Nephron (organoid): ENCODE results near the gene CAP2.
"Not testable (repeated sequence)": the region's sequence is repeated elsewhere in the genome, so short reads cannot be mapped to it uniquely, and the experiment has no call there.

ENCODE experiments used
- H3K27ac Mint-ChIP-seq, 3 experiments: 2 replicates each; pipeline ENCODE4 v1.8.0; 2020; ENCODE audit warnings: mixed read lengths in 3 of 3, mild to moderate bottlenecking in 2 of 3, moderate library complexity in 1 of 3
- H3K27me3 Mint-ChIP-seq: 2 replicates; pipeline ENCODE4 v1.8.0; 2021; ENCODE audit warnings: low read depth, mild to moderate bottlenecking, moderate library complexity, mixed read lengths
- H3K36me3 Mint-ChIP-seq: 2 replicates; pipeline ENCODE4 v1.8.0; 2020; ENCODE audit warnings: low read depth, mixed read lengths
- H3K4me1 Mint-ChIP-seq: 2 replicates; pipeline ENCODE4 v1.8.0; 2020; ENCODE audit warnings: mixed read lengths
- H3K4me3 Mint-ChIP-seq, 3 experiments: 2 replicates each; pipeline ENCODE4 v1.8.0; 2020; ENCODE audit warnings: mild to moderate bottlenecking in 3 of 3, mixed read lengths in 3 of 3, moderate library complexity in 2 of 3
- H3K9me3 Mint-ChIP-seq: 2 replicates; pipeline ENCODE4 v1.8.0; 2020; ENCODE audit warnings: mixed read lengths
- TF ChIP-seq, protein P1 (sequence below), 3 experiments: fragments of 200-600 bp; sonication (generic); IDR thresholded peaks; one replicate each; pipeline ENCODE4 v1.5.0; 2021; ENCODE audit warnings: antibody characterized with exemption in 3 of 3; ENCODE audit not compliant: unreplicated experiment in 3 of 3

Gene CAP2

DNA sequence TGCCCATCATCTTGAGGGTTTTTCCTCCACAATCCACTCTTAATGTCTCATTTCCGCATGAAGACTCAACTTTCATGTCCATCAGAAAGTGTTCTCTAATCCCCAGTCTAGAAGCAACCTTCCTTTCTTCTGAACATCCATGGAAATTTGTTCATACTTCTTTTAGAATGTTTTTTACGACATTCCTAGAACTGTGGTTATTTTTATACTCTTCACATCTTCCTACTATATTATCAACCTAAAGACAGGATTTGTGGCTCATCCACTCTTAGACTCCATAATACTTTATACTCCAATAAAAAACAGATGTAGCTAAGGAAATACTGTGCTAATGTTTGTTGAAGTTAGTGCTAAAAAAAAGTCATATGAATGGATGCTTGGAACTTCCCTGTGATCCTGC is 1.4 kb upstream of the CAP2 start:
- Mint-ChIP-seq H3K36me3 (peaks cover 12% of the 10 kb centered on the region), H3K9me3 (peaks cover 7% of the 10 kb centered on the region), H3K4me3 (peak overlapping the region in 2 of 3 experiments; percentile 0 to 92), H3K27ac (peak overlapping the region in 1 of 3 experiments; percentile 7), H3K27me3 (peaks cover 29% of the 10 kb centered on the region), H3K4me1 (peaks cover 15% of the 10 kb centered on the region)
- TF ChIP-seq, protein P1, sequence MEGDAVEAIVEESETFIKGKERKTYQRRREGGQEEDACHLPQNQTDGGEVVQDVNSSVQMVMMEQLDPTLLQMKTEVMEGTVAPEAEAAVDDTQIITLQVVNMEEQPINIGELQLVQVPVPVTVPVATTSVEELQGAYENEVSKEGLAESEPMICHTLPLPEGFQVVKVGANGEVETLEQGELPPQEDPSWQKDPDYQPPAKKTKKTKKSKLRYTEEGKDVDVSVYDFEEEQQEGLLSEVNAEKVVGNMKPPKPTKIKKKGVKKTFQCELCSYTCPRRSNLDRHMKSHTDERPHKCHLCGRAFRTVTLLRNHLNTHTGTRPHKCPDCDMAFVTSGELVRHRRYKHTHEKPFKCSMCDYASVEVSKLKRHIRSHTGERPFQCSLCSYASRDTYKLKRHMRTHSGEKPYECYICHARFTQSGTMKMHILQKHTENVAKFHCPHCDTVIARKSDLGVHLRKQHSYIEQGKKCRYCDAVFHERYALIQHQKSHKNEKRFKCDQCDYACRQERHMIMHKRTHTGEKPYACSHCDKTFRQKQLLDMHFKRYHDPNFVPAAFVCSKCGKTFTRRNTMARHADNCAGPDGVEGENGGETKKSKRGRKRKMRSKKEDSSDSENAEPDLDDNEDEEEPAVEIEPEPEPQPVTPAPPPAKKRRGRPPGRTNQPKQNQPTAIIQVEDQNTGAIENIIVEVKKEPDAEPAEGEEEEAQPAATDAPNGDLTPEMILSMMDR (IDR thresholded peaks at IDR 0.05; ENCODE audit: unreplicated experiment in 3 of 3): no peak

DNA sequence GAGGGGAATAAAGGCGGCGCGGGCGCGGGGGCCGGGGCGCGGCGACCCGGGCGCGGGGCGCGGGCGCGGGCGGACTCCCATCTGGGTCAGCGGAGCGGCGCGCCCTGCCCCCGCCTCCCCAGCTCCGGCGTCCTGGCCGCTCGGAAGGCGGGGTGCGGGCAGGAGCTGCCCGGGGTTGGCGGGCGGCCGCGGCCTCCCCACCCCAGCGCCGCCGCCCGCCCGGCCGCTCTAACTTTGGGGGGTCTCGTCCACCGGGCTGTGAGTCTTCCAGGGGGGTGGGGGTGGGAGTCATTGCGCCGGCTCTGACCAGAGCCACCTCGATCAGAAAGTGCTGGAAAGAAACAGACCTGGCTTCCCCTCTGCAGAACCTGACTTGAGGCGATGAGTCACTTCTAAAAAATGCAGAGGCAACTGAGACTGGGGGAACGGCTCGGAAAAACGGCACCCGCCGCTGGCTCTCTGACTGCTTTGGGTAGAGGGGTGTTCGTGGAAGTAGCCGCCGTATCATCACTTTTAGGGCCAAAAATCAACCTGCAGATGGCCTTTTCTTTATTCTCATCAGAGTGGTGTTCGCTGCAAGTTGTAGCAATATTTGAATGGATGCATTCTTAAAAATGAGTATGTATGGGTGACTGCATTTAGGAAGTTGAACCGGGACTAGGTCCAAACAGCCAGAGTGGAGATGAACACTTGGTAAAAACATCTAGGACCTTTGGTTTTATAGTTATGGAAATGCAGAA is 667 bp downstream of the CAP2 start:
- Mint-ChIP-seq H3K36me3 (peaks cover 20% of the 10 kb centered on the region), H3K4me3 (peak overlapping the region; percentile 97 to 100 (median 98)), H3K27ac (peak overlapping the region; percentile 96 to 98 (median 97)), H3K9me3 (peaks cover 9% of the 10 kb centered on the region), H3K4me1 (peaks cover 14% of the 10 kb centered on the region), H3K27me3 (peaks cover 22% of the 10 kb centered on the region)
- TF ChIP-seq, protein P1 (IDR thresholded peaks at IDR 0.05; ENCODE audit: unreplicated experiment in 3 of 3): no peak

- Mint-ChIP-seq H3K27ac (peak overlapping the region in 2 of 3 experiments; percentile 97 to 98), H3K4me3 (peak overlapping the region; percentile 97 to 100 (median 98))
- TF ChIP-seq, protein P1 (IDR thresholded peaks at IDR 0.05; ENCODE audit: unreplicated experiment in 3 of 3): no peak
Measured at GRCh38 chr6:17395112-17395511, 1.7 kb downstream of the CAP2 start.

DNA sequence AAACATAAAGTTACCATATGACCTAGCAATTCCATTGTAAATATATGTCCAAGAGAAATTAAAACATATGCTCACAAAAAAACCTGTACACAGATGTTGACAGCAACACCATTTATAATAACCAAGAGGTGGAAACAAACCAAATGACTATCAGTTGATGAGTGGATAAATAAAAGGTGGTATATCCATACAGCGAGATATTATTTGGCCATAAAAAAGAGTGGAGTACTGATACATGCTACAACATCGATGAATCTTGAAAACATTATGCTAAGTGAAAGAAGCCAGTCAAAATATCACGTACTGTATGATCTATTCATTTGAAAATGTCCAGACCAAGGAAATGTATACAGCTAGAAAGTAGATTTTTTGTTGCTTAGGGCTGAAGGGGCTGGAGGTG is 2.9 kb downstream of the CAP2 start:
- Mint-ChIP-seq H3K4me1 (peaks cover 9% of the 10 kb centered on the region), H3K9me3 (peaks cover 9% of the 10 kb centered on the region), H3K27ac (no peak overlapping the region), H3K36me3 (peaks cover 20% of the 10 kb centered on the region), H3K27me3 (peaks cover 17% of the 10 kb centered on the region), H3K4me3 (peak overlapping the region in 1 of 3 experiments; percentile 11)
- TF ChIP-seq, protein P1 (IDR thresholded peaks at IDR 0.05; ENCODE audit: unreplicated experiment in 3 of 3): no peak

More at GRCh38 chr6:17395112-17395511, 1.7 kb downstream of the CAP2 start:
- Mint-ChIP-seq H3K36me3 (peaks cover 20% of the 10 kb centered on the region), H3K9me3 (peaks cover 9% of the 10 kb centered on the region), H3K27me3 (peaks cover 22% of the 10 kb centered on the region), H3K4me1 (peaks cover 14% of the 10 kb centered on the region)

GRCh38 chr6:17397764-17398194 is 4.4 kb downstream of the CAP2 start:
- H3K9me3 Mint-ChIP-seq: peaks cover 11% of the 10 kb centered on the region
- no peak overlapping the region for H3K27ac Mint-ChIP-seq
- peaks cover 10% of the 10 kb centered on the region for H3K27me3 Mint-ChIP-seq
- peak overlapping the region in 1 of 3 experiments; percentile 36 for H3K4me3 Mint-ChIP-seq
- TF ChIP-seq, protein P1 (IDR thresholded peaks at IDR 0.05; ENCODE audit: unreplicated experiment in 3 of 3): no peak
- H3K36me3 Mint-ChIP-seq: peaks cover 20% of the 10 kb centered on the region
- peaks cover 14% of the 10 kb centered on the region for H3K4me1 Mint-ChIP-seq

DNA sequence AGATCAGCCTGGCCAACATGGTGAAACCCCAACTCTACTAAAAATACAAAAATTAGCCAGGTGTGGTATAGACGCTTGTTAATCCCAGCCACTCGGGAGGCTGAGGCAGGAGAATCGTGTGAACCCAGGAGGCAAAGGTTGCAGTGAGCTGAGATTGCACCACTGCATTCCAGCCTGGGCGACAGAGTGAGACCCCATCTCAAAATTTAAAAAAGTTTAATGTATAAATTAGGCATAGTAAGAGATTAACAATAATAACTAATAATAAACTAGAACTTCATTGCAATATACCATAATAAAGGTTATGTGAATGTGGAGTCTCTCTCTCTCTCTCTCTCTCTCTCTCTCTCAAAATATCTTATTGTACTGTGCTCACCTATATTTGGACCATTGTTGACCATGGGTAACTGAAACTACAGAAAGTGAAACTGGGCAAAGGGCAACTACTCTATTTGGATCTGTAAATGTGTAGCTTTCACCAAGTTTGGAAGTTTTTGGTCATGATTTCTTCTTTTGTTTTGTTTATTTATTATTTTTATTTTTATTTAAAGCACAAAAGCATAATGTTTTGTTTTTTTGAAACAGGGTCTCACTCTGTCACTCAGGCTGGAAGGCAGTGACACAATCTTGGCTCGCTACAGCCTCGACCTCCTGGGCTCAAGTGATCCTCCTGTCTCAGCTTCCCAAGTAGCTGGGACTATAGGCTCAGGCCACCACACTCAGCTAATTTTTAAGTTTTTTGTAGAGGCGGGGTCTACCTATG is 12.0 kb downstream of the CAP2 start:
- H3K9me3 Mint-ChIP-seq, H3K4me3 Mint-ChIP-seq, H3K36me3 Mint-ChIP-seq, H3K4me1 Mint-ChIP-seq, H3K27me3 Mint-ChIP-seq, H3K27ac Mint-ChIP-seq: not testable (repeated sequence)
